Retina (tissue), 1 donor: ENCODE data around the gene AGPAT1.

Experiments
- DNase-seq: peaks from one replicate; pipeline ENCODE4 v3.0.0-alpha.2; 2016

Gene AGPAT1

GRCh38 chr6:32167761-32168262, 8.1 kb downstream of the AGPAT1 start:
- DNase-seq: no peak

DNA sequence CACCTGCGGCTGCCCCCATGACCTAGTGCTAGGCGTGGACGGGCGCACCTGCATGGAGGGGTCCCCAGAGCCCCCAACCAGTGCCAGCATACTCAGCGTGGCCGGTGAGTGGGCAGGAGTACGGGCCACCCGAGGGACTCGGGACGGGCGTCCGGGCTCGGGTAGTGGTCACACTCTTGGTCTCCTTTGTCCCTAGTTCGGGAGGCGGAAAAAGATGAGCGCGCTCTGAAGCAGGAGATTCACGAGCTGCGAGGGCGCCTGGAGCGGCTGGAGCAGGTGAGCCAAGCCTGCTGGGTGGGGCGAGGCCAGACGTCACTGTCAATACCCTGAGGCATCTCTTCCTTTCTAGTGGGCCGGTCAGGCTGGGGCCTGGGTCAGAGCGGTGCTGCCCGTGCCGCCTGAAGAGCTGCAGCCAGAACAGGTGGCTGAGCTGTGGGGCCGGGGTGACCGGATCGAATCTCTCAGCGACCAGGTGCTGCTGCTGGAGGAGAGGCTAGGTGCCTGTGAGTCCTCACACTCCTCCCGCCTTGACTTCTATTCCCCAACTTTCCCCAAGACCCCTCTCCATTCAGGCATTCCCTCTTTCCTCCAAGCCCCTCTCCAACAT, 8.6 kb downstream of the AGPAT1 start:
- no peak for DNase-seq

DNA sequence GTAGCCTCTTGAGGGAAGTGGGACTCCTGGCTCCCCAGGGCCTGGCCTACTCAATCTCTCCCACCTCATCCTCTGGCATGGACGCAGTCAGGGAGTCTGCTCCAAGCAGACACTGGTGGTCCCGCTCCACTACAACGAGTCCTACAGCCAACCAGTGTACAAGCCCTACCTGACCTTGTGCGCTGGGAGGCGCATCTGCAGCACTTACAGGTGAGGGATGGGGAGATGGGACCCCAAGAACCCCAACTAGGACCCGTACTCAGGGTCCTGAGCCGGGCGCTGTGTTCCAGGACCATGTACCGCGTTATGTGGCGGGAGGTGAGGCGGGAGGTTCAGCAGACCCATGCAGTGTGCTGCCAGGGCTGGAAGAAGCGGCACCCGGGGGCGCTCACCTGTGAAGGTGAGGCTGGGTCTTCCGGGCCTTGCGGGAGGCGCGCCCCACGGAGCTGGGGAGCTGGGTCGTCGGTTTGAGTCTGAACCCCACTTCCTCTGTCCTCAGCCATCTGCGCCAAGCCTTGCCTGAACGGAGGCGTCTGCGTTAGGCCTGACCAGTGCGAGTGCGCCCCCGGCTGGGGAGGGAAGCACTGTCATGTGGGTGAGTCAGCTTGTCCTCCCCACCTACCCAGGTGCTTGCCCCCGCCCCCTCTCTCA, 9.3 kb downstream of the AGPAT1 start:
- DNase-seq: no peak

- DNase-seq: no peak
Observed at GRCh38 chr6:32164295-32164694, 11.6 kb downstream of the AGPAT1 start, which contains the start of gene EGFL8. Gene EGFL8, plus strand, starts transcription at chr6:32164595. Its CDS starts 1,571 bp downstream, at chr6:32166166.

GRCh38 chr6:32163559-32164258, 12.2 kb downstream of the AGPAT1 start:
- DNase-seq: no peak

- DNase-seq: no peak
Observed at GRCh38 chr6:32158052-32158451, 17.8 kb downstream of the AGPAT1 start.

DNA sequence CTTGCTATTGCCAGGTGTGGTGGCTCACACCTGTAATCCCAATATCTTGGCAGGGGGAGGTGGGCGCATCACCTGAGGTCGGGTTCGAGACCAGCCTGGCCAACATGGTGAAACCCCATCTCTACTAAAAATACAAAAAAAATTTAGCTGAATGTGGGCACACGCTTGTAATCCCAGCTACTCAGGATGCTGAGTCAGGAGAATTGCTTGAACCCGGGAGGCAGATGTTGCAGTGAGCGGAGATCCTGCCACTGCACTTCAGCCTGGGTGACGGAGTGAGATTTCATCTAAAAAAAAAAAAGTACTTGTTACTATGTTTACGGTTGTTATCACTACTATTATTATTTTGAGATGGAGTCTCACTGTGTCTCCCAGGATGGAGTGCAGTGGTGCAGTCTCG, 19.0 kb downstream of the AGPAT1 start:
- no peak for DNase-seq

GRCh38 chr6:32154514-32155161, 21.2 kb downstream of the AGPAT1 start:
- no peak for DNase-seq

DNA sequence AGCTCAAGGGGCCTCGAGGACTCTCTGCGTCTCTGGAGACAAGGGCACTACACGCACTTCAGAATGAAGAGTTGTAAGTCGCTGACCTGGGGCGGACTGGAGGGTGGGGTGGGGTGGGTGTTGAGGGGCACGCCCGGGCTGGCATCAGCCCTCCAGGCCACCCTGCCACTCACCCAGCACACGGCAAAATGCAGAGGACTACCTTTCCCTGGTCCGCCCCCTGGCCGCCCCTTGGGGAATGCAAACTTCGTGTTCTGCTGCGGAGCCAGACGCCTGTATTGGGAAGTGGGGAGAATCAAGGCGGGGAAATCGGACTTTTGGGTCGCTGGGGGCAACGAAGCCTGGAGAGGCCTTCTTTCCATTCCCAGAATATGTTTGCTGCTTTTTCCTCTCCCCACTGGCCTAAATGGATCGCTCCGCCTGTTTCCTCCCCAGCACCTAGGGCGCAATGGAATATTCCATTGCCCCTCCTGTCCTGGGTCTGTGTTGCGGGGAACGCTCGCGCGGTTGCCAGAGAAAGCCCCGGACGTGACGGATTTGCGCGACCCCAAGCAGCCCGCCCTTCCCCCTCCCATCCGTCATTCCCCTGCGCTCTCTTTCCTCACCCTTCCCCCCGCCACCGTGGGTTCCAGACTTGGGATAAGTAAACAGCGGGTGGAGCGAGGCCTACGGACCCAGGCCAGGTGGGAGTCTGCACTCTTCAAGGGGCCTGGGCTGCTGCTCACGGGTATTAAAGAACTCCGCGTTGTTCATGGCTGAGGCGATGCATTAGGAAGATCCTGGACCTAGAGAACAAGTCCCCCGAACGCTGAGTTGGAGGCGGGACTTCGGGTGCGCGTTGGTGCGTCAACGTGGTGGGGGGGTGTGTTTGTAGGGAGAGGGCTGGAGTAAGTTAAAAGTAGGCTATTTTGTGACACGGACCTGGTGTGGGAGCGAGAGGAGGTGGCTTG, 22.0 kb downstream of the AGPAT1 start, which contains the start of gene PPT2:
PPT2 (plus strand) TSS at position 578 of the 950 bp plus-strand sequence. CDS start 454 bp downstream, outside the sequence.
- DNase-seq: peak; percentile 93

DNA sequence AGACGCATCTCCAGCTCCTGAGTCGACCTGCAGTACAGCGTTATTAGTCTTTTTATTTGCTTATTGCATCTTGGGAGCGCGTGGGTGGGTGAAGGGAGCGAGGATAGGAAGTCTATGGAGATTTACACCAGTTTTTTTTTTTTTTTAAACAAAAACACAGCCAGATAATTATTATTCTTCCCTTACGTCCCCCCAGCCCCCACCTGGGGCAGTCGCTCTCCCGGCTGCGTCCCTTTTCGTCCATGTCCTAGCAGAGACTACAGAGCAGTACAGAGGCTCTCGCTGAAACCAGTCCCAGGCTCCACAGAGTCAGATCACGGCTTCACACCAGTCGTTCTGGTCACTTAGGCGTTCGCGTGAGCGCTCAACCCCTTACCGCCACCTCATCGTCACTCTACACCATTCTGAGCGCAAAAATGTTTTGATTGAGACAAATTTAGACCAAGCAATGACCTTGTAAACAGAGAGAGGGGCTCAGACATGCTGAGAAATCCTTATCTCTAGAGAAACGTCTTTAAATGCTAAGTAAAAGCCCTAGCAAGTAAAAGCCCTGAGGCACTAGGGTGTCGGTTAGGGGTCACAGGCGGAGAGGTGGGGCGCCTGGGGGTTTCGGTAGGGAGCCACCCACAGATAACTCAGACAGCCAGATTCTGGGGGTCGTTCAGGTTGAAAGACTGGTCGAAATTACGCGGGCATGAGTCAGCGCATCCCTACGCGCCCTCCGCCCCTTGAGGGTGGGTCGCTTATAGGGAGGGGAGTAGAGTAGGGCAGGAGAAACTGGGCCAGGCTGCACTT, 22.9 kb downstream of the AGPAT1 start:
- DNase-seq: no peak

- no peak for DNase-seq
Observed at GRCh38 chr6:32151863-32152768, 23.8 kb downstream of the AGPAT1 start, which contains the start of gene PRRT1. Gene PRRT1, minus strand, starts transcription at chr6:32151939. Its CDS starts 112 bp downstream, at chr6:32151827.

DNA sequence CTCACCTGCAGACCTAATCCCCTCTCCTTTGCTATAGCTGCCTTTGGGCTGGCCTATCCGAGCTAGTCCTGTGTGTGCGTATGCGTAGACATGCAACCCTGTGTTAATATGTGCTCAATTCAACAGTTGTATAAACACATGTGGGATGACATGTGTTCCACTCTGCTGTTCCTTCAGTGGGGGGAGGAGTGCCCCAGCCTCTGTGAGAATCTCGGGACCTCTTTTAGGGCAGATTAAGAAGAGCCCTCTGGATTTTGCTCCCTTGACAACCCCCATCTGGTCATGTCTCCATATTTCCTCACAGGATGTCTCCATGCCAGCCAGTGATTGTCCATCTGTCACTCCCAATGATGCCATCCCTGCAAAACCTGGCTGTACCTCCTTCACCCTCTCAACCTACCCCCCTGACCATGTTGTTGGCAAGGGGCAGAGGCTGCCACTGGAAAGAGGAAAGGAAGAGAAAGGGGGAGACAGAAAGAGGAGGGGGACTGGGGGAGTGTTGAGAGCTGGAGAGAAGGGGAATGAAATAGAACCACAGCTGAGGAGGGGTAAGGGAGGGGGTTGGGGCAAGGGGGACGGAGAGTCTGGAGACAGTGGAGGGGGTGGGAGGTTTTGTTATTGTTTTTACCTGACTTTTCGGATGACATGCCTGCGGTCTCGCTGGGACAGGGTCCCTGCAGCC, 24.6 kb downstream of the AGPAT1 start:
- peak; percentile 42 for DNase-seq

DNA sequence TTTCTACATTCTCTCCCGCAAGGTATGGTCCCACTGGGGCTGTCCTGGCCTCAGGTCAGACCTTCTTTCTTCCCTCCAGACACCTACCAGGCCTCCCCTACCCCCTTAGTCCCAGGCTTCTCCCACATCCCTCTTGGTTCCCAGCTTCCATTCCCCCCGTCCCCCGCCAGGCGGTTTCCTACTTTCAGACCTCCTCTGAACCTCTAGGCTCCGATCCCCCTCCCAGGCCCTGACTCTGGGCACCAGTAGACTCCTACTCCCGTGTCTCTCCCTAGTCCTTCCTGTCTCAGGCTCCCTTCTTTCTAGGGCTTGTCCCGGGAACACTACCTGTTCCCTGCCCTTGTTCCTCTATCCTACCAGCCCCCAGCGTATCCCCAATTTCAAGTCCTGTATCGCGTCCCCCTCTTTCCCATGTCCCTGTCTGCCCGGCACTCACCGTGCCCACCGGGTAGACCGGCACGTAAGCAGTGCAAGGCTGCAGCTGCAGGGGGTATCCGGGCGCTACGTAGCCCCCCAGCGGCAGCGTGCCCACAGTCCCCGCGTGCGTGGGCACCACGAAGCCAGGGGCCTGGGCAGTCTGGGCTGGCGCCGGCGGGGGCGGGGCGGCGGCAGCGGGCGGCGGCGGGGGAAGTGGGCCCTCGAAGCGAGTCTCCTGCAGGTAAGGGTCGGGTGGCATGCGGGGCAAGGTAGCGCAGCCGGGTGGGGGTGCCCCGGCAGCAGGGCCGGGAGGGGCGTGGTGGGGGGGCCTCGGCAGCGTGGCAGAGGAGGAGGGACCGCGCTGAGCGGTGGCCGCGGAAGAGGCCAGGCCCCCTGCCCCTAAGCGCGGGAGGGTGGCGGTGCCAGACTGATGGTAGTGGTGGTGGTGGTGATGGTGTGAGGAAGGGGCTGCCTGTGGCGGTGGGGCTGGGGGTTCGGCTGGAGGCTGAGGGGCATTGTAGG, 25.7 kb downstream of the AGPAT1 start:
- DNase-seq: peak; percentile 28

DNA sequence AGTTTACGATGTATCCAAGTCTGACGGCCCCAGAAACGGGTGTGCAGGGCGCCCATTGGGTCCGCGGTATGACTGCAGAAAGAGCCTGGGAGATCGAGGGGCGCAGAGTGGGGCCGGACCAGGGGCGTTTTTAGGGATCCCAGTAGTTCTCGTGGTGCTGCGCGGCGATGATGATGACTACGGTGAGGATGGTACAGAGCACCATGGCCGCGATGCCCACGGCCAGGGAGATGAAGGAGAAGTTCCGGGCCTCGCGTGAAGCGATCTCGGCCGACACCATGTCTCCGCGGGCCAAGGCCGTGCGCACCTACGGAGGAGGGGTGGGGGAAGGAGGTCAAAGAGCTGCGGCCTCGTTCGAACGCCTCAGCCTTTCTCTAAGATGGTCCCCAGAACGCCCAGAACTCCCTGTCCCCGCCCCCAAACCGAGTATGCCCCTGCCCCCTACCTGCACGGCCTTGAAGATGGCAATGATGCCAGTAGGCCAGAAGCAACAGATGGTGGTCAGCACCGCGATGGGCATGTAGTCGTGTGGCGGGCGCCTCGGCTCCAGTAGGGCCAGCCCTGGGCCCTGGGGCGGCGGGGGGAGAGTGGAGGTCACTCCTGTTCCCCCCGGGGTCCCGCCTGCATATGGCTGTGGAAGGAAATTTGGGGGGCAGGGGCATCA, 26.7 kb downstream of the AGPAT1 start:
- DNase-seq: no peak

DNA sequence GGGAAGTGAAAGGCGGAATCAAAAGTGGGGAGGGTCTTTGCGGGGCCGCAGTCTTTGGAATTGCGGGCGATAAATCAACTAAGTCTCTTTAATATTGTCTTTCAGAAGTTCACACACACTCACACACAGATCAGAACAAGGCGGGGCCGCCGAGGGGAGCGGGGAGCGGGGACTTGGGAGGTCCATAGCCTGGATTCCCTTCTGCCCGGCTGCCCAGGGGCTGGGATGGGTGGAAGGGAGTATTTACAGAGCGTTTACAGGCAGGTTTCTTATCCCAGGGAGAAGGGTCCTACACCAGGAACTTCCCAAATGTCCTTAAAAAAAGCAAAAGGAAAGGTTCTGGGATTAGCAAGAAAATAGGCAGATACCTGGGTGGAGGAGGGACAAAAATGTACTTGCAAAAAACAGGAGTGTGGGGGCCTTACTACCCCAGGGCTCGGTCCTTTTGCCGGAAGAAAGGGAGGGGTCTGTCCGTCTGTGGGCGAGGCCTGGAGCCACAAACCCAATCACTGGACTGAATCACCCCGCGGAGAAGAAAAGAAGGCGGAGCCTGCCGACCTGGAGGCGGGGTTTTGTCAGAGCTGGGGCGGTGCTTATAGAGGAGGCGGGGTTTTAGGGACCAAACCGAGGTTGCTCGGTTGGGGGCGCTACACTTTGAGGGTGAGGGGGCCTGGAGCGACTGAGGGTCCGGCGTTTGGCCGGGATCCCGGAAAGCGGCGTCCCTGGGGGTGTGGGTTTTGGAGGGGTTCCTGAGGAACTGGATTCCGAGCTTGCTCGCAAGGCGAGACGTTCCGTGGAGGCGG, 27.4 kb downstream of the AGPAT1 start:
- DNase-seq: peak; percentile 90

DNA sequence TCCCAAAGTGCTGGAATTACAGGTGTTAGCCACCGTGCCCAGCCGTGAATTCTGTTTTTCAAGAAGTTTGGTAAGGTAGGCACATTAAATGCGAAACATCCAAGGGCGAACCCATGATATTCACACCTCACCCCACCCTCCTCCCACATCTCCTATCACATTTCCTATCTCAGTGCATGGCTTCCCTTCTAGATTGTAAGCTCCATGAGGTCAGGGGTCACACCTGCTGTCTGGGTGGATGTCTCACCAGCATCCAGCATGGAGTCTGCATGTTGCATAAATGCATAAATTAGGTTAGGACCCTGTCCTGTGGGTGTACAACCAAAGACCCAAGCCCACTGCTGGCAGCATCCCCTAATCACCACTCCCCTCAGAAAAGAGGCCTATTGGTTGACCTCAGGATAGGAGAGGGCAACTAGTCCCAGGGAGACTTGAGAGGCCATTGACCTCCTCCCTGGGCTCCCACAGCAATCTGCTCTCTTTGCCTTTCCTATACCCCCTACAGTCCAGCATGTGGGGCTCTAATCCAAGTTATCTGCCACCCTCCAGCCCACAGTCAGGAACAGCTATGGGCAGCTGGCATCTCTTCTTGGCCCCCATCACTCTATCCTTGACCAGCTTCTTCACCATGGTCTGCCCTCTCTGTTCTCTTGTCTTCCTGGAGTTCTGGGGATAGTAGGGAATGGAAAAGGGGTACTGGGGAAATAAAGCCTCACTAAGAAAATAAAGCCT, 28.3 kb downstream of the AGPAT1 start:
- DNase-seq: no peak
